ENCODE results near the gene KHSRP. TPM values are rescaled to one million over a fixed set of nuclear protein-coding genes. Genes with fewer than 3 reads are reported as not detected.

KHSRP gene
- total and polyA plus RNA-seq, 8 donors: 173 to 333 (median 265) TPM

- no peak for ATAC-seq
- no peak for TF ChIP-seq CTCF (IDR thresholded peaks at IDR 0.05)
- no peak overlapping the region for H3K4me3 ChIP-seq
- H3K4me1 ChIP-seq: no peaks in the 10 kb centered on the region
- H3K9me3 ChIP-seq: no peaks in the 10 kb centered on the region
- no peak overlapping the region for H3K27ac ChIP-seq
- DNase-seq: no peak
- peaks cover 0 to 13% of the 10 kb centered on the region in 2 donors for H3K27me3 ChIP-seq
- H3K36me3 ChIP-seq: peaks cover 0 to 68% of the 10 kb centered on the region in 2 donors
- intact Hi-C loops (cut with DNase I): no loop called here
Measured at GRCh38 chr19:6470173-6470572, 45.6 kb upstream of the KHSRP start.

GRCh38 chr19:6467384-6467783, 42.8 kb upstream of the KHSRP start:
- Histone ChIP-seq H3K27me3 (peaks cover 13 to 33% of the 10 kb centered on the region in 2 donors), H3K36me3 (peaks cover 0 to 46% of the 10 kb centered on the region in 2 donors), H3K4me3 (no peak overlapping the region), H3K27ac (no peak overlapping the region), H3K4me1 (peaks cover 0 to 6% of the 10 kb centered on the region in 2 donors), H3K9me3 (no peaks in the 10 kb centered on the region)
- DNase-seq: no peak
- intact Hi-C loops (cut with DNase I): no loop called here
- no peak for TF ChIP-seq CTCF (IDR thresholded peaks at IDR 0.05)
- ATAC-seq: no peak

GRCh38 chr19:6466526-6467248, 42.1 kb upstream of the KHSRP start:
- H3K27me3 ChIP-seq: peaks cover 13 to 33% of the 10 kb centered on the region in 2 donors
- H3K4me1 ChIP-seq: peaks cover 0 to 6% of the 10 kb centered on the region in 2 donors
- no peak for TF ChIP-seq CTCF (IDR thresholded peaks at IDR 0.05)
- no peak for DNase-seq
- intact Hi-C loops (cut with DNase I): no loop called here
- H3K4me3 ChIP-seq: no peak overlapping the region
- H3K27ac ChIP-seq: no peak overlapping the region
- no peak for ATAC-seq
- H3K9me3 ChIP-seq: no peaks in the 10 kb centered on the region
- H3K36me3 ChIP-seq: peaks cover 0 to 44% of the 10 kb centered on the region in 2 donors

GRCh38 chr19:6465663-6466062, 41.1 kb upstream of the KHSRP start:
- Histone ChIP-seq H3K27ac (no peak overlapping the region), H3K4me1 (peaks cover 0 to 9% of the 10 kb centered on the region in 2 donors), H3K9me3 (no peaks in the 10 kb centered on the region), H3K4me3 (no peak overlapping the region), H3K36me3 (peaks cover 0 to 33% of the 10 kb centered on the region in 2 donors), H3K27me3 (peaks cover 13 to 33% of the 10 kb centered on the region in 2 donors)
- intact Hi-C loops (cut with DNase I): no loop called here
- TF ChIP-seq CTCF (IDR thresholded peaks at IDR 0.05): no peak
- DNase-seq (no peak), ATAC-seq (no peak)

GRCh38 chr19:6465006-6465405, 40.4 kb upstream of the KHSRP start:
- TF ChIP-seq CTCF (IDR thresholded peaks at IDR 0.05): no peak
- Histone ChIP-seq H3K9me3 (no peaks in the 10 kb centered on the region), H3K27ac (peak overlapping the region in 1 of 2 donors; percentile 67), H3K27me3 (peaks cover 13 to 33% of the 10 kb centered on the region in 2 donors), H3K4me3 (peak overlapping the region; percentile 42 to 48), H3K4me1 (peaks cover 0 to 14% of the 10 kb centered on the region in 2 donors), H3K36me3 (peaks cover 0 to 27% of the 10 kb centered on the region in 2 donors)
- intact Hi-C loops (cut with DNase I): no loop called here
- DNase-seq (peak in 1 of 4 donors; percentile 59), ATAC-seq (peak; percentile 55)
